ENCODE results near the gene XKR8.
"Not testable (repeated sequence)": the region's sequence is repeated elsewhere in the genome, so short reads cannot be mapped to it uniquely, and the experiment has no call there.

XKR8 gene

GRCh38 chr1:27990920-27991537 is 31.3 kb downstream of the XKR8 start:
- no peak for DNase-seq (ENCODE audit: low read depth in 2 of 3, low spot score in 2 of 3)

DNA sequence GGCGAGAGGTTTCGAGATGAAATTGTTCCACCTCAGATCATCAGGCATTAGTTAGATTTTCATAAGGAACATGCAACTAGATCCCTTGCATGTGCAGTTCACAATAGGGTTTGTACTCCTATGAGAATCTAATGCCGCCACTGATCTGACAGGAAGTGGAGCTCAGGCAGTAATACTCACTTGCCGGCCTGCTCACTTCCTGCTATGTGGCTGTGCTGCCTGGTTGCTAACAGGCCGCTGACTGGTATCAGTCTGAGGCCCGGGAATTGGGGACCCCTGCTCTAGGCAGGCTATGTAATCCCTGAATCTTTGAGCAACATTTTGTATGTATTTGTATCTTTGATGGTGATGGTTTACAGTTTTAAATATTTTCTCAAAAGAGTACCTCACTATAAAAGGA is 32.5 kb downstream of the XKR8 start:
- peak in 1 of 3 experiments; percentile 6 for DNase-seq (ENCODE audit: low read depth in 2 of 3, low spot score in 2 of 3)

GRCh38 chr1:27993241-27993640 is 33.5 kb downstream of the XKR8 start:
- no peak for DNase-seq (ENCODE audit: low read depth in 2 of 3, low spot score in 2 of 3)

DNA sequence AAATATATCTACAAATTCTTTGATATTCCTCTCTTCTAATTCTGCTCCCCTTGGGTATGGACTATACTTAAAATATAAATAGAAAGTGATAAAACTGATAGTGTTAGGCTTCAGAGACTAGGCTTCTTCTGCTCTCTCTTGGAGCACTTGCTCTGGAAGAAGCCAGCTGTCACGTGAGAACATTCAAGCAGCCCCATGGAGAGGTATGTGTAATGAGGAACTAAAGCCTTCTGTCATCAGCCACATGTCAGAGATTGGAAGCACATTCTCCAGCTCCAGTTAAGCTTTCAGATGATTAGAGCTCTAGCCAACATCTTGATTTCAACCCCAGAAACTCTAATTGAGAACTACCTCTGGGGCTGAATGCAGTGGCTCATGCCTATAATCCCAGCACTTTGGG is 34.3 kb downstream of the XKR8 start:
- no peak for DNase-seq (ENCODE audit: low read depth in 2 of 3, low spot score in 2 of 3)

- not testable (repeated sequence) for DNase-seq (ENCODE audit: low read depth in 2 of 3, low spot score in 2 of 3)
Observed at GRCh38 chr1:27994526-27994925, 34.8 kb downstream of the XKR8 start.

DNA sequence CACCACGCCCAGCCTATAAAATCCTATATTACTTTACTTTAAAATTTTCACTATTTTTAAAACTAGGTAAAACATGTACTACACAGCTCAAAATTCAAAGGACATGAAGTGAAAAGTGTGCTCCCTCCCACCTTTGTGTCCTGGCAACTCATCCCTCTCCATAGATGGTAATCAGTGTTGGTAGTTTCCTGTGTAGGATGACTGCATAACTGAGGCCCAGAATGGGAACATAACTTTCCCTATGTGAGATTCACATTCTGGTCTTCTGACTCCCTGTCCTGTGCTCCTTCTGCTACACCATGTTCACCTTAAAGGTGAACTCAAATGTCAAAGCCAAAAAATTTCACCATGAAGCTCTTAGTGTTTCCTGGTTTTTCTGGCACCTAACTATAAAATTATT is 39.3 kb downstream of the XKR8 start:
- no peak for DNase-seq (ENCODE audit: low read depth in 2 of 3, low spot score in 2 of 3)

DNA sequence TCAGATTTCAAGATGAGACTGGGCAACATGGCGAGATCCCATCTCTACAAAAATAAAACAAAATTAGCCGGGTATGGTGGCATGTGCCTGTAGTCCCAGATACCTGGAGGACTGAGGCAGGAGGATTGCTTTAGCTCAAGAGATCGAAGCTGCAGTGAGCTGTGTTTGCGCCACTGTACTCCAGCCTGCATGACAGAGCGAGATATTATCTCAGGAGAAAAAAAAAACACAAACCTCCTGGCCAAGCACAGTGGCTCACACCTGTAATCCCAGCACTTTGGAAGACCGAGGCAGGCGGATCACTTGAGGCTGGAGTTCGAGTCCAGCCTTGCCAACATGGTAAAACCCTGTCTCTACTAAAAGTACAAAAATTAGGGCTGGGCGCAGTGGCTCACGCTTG is 42.8 kb downstream of the XKR8 start:
- DNase-seq (ENCODE audit: low read depth in 2 of 3, low spot score in 2 of 3) = no peak

DNA sequence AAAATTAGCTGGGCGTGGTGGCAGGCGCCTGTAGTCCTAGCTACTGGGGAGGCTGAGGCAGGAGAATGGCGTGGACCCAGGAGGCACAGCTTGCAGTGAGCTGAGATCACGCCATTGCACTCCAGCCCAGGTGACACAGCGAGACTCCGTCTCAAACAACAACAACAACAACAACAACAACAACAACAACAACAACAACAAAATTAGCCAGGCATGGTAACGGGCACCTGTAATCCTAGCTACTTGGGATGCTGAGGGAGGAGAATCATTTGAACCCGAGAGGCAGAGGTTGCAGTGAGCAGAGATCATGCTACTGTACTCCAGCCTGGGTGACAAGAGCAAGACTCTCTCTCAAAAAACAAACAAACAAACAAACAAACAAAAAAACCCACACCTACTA is 43.3 kb downstream of the XKR8 start:
- DNase-seq (ENCODE audit: low read depth in 2 of 3, low spot score in 2 of 3) = not testable (repeated sequence)

GRCh38 chr1:28010969-28011368 is 51.2 kb downstream of the XKR8 start:
- no peak for DNase-seq (ENCODE audit: low read depth in 2 of 3, low spot score in 2 of 3)

Data from activated CD8-positive, alpha-beta memory T cell treated with anti-CD3 and anti-CD28 coated beads for 48 hours (primary cell).